Measurements from ENCODE around the gene UGT1A5.
"Not testable (repeated sequence)": the region's sequence is repeated elsewhere in the genome, so short reads cannot be mapped to it uniquely, and the experiment has no call there.

Gene UGT1A5

GRCh38 chr2:233745838-233746237 is 33.1 kb downstream of the UGT1A5 start:
- not testable (repeated sequence) for DNase-seq

GRCh38 chr2:233746475-233747282 is 34.0 kb downstream of the UGT1A5 start:
- DNase-seq = no peak

GRCh38 chr2:233747283-233747544 is 34.5 kb downstream of the UGT1A5 start:
- no peak for DNase-seq

- not testable (repeated sequence) for DNase-seq
These were observed 38.0 kb downstream of the UGT1A5 start for GRCh38 chr2:233750689-233751088.

GRCh38 chr2:233751212-233752009 is 38.7 kb downstream of the UGT1A5 start:
- not testable (repeated sequence) for DNase-seq

GRCh38 chr2:233754872-233755611 is 42.3 kb downstream of the UGT1A5 start:
- DNase-seq = no peak

- DNase-seq = no peak
These were observed 43.8 kb downstream of the UGT1A5 start for GRCh38 chr2:233756429-233757081.

- no peak for DNase-seq
These were observed 45.4 kb downstream of the UGT1A5 start for GRCh38 chr2:233758141-233758540.

GRCh38 chr2:233758849-233759248 is 46.1 kb downstream of the UGT1A5 start:
- DNase-seq = no peak

GRCh38 chr2:233760043-233760442 is 47.3 kb downstream of the UGT1A5 start, which contains the start of gene UGT1A1:
TSS of gene UGT1A1 (plus strand) at chr2:233760270. CDS start at chr2:233760288, 18 bp downstream.
- DNase-seq = no peak

- no peak for DNase-seq
These were observed 48.5 kb downstream of the UGT1A5 start for GRCh38 chr2:233761040-233761769.

GRCh38 chr2:233764264-233764663 is 51.6 kb downstream of the UGT1A5 start:
- DNase-seq = no peak

- no peak for DNase-seq
These were observed 52.1 kb downstream of the UGT1A5 start for GRCh38 chr2:233764761-233765160.

GRCh38 chr2:233766416-233766815 is 53.7 kb downstream of the UGT1A5 start:
- DNase-seq = no peak

- DNase-seq = no peak
These were observed 55.4 kb downstream of the UGT1A5 start for GRCh38 chr2:233768076-233768475.

- DNase-seq = no peak
These were observed 56.6 kb downstream of the UGT1A5 start for GRCh38 chr2:233769260-233769659.

- no peak for DNase-seq
These were observed 59.4 kb downstream of the UGT1A5 start for GRCh38 chr2:233772153-233772552.

- DNase-seq = no peak
These were observed 59.9 kb downstream of the UGT1A5 start for GRCh38 chr2:233772583-233772982.

GRCh38 chr2:233773854-233774253 is 61.1 kb downstream of the UGT1A5 start:
- DNase-seq = no peak

- no peak for DNase-seq
These were observed 62.7 kb downstream of the UGT1A5 start for GRCh38 chr2:233775414-233775813.

- no peak for DNase-seq
These were observed 65.3 kb downstream of the UGT1A5 start, which contains the start of gene MROH2A for GRCh38 chr2:233778030-233778429. TSS of gene MROH2A (plus strand) at chr2:233778330. CDS start at chr2:233779359, 1,029 bp downstream.

Measured in amygdala (tissue), 56 donors.